RWPE2 (cell line): ENCODE results near the gene DYNLRB2.

Source experiments
- ATAC-seq: fragments of 200-7000 bp; cut with Tn5 transposase; 3 replicates; pipeline ENCODE4 v1.9.1; 2021; ENCODE audit warnings: low read depth
- DNase-seq: peaks from one replicate; pipeline ENCODE4 v3.0.0-alpha.2; 2020; ENCODE audit warnings: low spot score
- H3K27ac ChIP-seq: fragments of 450-650 bp; 2 replicates; pipeline ENCODE4 v1.5.1; 2017; ENCODE audit warnings: mild to moderate bottlenecking; ENCODE audit not compliant: poor library complexity, severe bottlenecking
- H3K27me3 ChIP-seq: fragments of 250-450 bp; sonication (Bioruptor Pico); 2 replicates; pipeline ENCODE4 v1.5.1; 2021; ENCODE audit warnings: mild to moderate bottlenecking, moderate library complexity; ENCODE audit not compliant: insufficient read depth, poor library complexity, severe bottlenecking
- H3K36me3 ChIP-seq: fragments of 250-450 bp; sonication (Bioruptor Pico); 2 replicates; pipeline ENCODE4 v1.5.1; 2020; ENCODE audit warnings: low read depth, mild to moderate bottlenecking, moderate library complexity
- H3K4me1 ChIP-seq: fragments of 250-450 bp; sonication (Bioruptor Pico); 2 replicates; pipeline ENCODE4 v1.5.1; 2021; ENCODE audit warnings: mild to moderate bottlenecking, moderate library complexity; ENCODE audit not compliant: insufficient read depth, poor library complexity, severe bottlenecking
- H3K4me3 ChIP-seq: fragments of 250-450 bp; sonication (Bioruptor Pico); 2 replicates; pipeline ENCODE4 v1.5.1; 2021; ENCODE audit warnings: mild to moderate bottlenecking, moderate library complexity; ENCODE audit not compliant: severe bottlenecking
- H3K9me3 ChIP-seq: fragments of 250-450 bp; sonication (Bioruptor Pico); 2 replicates; pipeline ENCODE4 v1.5.1; 2021; ENCODE audit warnings: mild to moderate bottlenecking, moderate library complexity; ENCODE audit not compliant: severe bottlenecking
- CTCF ChIP-seq: fragments of 450-650 bp; IDR thresholded peaks from one replicate; pipeline ENCODE4 v1.5.1; 2017; ENCODE audit warnings: mild to moderate bottlenecking, moderate library complexity; ENCODE audit not compliant: poor library complexity, severe bottlenecking

Gene DYNLRB2

GRCh38 chr16:80587071-80587470 is 46.3 kb downstream of the DYNLRB2 start:
- Histone ChIP-seq H3K4me3 (no peak overlapping the region), H3K9me3 (no peaks in the 10 kb centered on the region), H3K27ac (no peak overlapping the region), H3K36me3 (no peaks in the 10 kb centered on the region), H3K27me3 (peaks cover 4% of the 10 kb centered on the region), H3K4me1 (no peaks in the 10 kb centered on the region)
- ATAC-seq (no peak), DNase-seq (no peak)
- TF ChIP-seq CTCF: no peak

GRCh38 chr16:80591071-80591915 is 50.5 kb downstream of the DYNLRB2 start:
- no peak overlapping the region for H3K4me3 ChIP-seq
- no peaks in the 10 kb centered on the region for H3K36me3 ChIP-seq
- no peak for ATAC-seq
- no peak overlapping the region for H3K27ac ChIP-seq
- no peaks in the 10 kb centered on the region for H3K9me3 ChIP-seq
- no peaks in the 10 kb centered on the region for H3K4me1 ChIP-seq
- no peak for DNase-seq
- no peak for TF ChIP-seq CTCF
- no peaks in the 10 kb centered on the region for H3K27me3 ChIP-seq

- Histone ChIP-seq H3K9me3 (no peaks in the 10 kb centered on the region), H3K4me1 (no peaks in the 10 kb centered on the region), H3K4me3 (no peak overlapping the region), H3K27me3 (no peaks in the 10 kb centered on the region), H3K27ac (no peak overlapping the region), H3K36me3 (no peaks in the 10 kb centered on the region)
- TF ChIP-seq CTCF: no peak
- no peak for ATAC-seq
- DNase-seq: no peak
Measured at GRCh38 chr16:80592273-80592672, 51.5 kb downstream of the DYNLRB2 start.

GRCh38 chr16:80594756-80595155 is 54.0 kb downstream of the DYNLRB2 start:
- TF ChIP-seq CTCF: no peak
- Histone ChIP-seq H3K4me1 (no peaks in the 10 kb centered on the region), H3K36me3 (no peaks in the 10 kb centered on the region), H3K27me3 (no peaks in the 10 kb centered on the region), H3K9me3 (no peaks in the 10 kb centered on the region), H3K4me3 (no peak overlapping the region), H3K27ac (no peak overlapping the region)
- DNase-seq: no peak
- ATAC-seq: no peak
